ENCODE data around the gene RNF222.

DNA sequence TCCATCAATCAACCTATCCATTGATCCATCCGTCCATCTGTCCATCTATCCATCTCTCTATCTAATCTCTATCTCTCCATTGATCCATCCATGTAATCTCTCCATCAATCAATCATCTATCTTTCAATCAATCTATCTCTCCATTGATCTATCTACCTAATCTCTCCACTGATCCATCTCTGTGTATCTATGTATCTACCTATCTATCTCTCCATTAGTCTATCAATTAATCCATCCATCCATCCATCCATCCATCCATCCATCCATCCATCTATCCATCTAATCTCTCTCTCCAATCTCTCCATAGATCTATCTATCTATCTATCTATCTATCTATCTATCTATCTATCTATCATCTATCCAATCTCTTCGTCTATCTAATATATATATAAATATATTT, 3.5 kb upstream of the RNF222 start:
- TF ChIP-seq, protein P1, sequence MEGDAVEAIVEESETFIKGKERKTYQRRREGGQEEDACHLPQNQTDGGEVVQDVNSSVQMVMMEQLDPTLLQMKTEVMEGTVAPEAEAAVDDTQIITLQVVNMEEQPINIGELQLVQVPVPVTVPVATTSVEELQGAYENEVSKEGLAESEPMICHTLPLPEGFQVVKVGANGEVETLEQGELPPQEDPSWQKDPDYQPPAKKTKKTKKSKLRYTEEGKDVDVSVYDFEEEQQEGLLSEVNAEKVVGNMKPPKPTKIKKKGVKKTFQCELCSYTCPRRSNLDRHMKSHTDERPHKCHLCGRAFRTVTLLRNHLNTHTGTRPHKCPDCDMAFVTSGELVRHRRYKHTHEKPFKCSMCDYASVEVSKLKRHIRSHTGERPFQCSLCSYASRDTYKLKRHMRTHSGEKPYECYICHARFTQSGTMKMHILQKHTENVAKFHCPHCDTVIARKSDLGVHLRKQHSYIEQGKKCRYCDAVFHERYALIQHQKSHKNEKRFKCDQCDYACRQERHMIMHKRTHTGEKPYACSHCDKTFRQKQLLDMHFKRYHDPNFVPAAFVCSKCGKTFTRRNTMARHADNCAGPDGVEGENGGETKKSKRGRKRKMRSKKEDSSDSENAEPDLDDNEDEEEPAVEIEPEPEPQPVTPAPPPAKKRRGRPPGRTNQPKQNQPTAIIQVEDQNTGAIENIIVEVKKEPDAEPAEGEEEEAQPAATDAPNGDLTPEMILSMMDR (IDR thresholded peaks at IDR 0.05): no peak
- TF ChIP-seq POLR2A (IDR thresholded peaks at IDR 0.05): no peak
